ENCODE measurements around the gene OR4Q3. TPM values are rescaled to one million over a fixed set of nuclear protein-coding genes. Genes with fewer than 3 reads are reported as not detected.

OR4Q3 gene
- total RNA-seq, result not detected

DNA sequence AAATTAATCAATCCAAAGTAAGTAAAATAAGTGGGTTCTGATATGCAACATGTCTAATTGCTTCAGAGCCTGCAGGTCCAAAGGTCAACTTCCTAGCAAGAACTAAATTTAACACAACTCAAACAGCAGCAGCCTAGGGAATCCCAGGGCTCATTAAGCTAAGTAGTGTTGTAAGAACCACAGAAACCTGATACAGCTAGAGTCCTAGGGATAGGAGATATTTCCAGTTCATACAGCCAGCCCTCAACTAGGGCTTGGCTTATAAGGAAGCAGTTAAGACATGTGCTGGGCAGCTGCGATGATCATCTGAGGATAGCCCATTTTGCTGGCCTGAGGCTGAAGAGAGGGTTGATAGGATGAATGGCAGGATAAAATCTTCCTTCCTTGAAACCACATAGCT is at the start of gene OR4Q3:
OR4Q3 (plus strand) TSS at position 316 of the 400 bp plus-strand sequence.

DNA sequence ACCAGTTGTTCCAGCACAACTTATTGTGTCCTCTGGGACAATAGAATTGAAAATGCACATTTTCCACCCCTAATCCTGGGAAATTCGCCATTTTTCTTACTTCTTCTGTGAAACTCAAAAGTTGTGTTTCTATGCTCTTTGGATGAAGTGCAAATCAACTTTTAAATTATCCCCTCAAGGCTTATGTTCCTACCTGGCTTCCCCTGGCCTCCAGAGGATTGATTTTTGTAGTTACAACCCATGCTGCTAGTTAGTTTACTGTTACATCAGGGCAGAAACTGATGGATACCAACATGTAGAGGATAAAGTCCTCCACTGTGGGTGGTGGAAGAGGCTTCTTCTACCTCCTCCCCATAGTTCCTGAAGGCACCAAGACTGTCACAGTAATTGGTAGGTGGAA is 29.8 kb downstream of the OR4Q3 start, which contains the start of gene OR4M1:
OR4M1 (plus strand) TSS at position 301 of the 400 bp plus-strand sequence. CDS start 6,819 bp downstream, outside the sequence.

Other genes starting within 250 kb of the OR4Q3 start
- not detected for gene OR11H2, start 29.7 kb upstream of the OR4Q3 start, total RNA-seq
- gene OR4M1, start 29.9 kb downstream of the OR4Q3 start, total RNA-seq, result not detected
- gene OR4N2, start 60.2 kb downstream of the OR4Q3 start, total RNA-seq, result not detected
- gene OR4K2, start 131.6 kb downstream of the OR4Q3 start, total RNA-seq, result not detected
- not detected for gene OR4K5, start 177.0 kb downstream of the OR4Q3 start, total RNA-seq
- gene OR4K1, start 187.3 kb downstream of the OR4Q3 start, total RNA-seq, result not detected
- not detected for gene OR4K15, start 232.0 kb downstream of the OR4Q3 start, total RNA-seq